HG03139 (cell line): ENCODE results near the gene ETS2.
"Not testable (repeated sequence)": the region's sequence is repeated elsewhere in the genome, so short reads cannot be mapped to it uniquely, and the experiment has no call there.

Source experiments
- ATAC-seq: cut with Tn5 transposase; IDR thresholded peaks from one replicate; pipeline ENCODE4 v1.9.1; 2021; ENCODE audit not compliant: unreplicated experiment

Gene ETS2

DNA sequence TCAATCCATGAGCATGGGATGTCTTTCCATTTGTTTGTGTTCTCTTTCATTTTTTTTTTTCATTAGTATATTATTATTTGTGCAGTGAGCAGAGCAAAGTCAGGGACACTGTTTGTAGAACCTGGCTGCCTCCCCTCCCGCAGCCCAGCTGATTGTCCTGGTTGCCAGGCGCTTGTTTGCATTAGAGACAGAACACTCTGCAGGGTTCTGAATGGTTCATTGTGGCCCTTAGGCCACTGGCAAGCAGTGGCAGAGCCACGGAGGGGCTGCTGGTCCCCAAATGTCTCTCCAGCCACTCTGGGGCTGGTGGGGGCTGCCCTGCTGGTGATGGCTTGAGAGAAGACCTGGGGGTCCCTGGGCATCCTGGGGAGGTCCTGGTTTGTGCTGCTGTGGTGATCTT lies 29.0 kb downstream of the ETS2 start:
- ATAC-seq: no peak

DNA sequence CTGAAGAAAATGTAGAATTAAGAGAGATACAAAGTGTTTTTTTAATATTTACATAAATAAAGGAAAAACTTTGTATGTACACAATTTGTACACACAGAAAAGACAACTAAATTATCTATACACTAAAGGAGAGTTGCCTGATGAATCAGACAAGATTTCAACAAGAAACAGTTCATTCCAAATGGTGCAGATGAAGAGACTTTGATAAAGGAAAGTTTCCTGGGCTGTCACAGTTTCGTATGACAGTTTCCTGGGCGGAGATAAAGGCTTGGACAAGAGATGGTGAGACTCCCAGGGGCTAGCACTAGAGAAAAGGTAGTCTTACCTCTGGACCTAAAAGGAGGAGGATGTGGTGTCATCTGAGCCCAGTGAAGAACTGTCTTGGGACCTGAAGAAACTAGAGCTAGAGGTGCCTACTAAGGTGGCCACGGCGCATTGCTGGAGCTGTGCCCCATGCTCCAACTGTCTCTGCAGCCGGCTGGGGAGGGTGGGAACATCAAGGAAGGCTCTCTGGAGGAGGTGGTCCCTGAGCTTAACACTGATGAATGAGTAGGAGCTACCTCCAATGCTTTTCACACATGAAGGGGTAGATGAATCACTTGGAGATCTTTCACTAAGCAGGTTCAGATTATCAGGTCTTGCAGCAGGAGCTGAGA lies 32.2 kb downstream of the ETS2 start:
- no peak for ATAC-seq

DNA sequence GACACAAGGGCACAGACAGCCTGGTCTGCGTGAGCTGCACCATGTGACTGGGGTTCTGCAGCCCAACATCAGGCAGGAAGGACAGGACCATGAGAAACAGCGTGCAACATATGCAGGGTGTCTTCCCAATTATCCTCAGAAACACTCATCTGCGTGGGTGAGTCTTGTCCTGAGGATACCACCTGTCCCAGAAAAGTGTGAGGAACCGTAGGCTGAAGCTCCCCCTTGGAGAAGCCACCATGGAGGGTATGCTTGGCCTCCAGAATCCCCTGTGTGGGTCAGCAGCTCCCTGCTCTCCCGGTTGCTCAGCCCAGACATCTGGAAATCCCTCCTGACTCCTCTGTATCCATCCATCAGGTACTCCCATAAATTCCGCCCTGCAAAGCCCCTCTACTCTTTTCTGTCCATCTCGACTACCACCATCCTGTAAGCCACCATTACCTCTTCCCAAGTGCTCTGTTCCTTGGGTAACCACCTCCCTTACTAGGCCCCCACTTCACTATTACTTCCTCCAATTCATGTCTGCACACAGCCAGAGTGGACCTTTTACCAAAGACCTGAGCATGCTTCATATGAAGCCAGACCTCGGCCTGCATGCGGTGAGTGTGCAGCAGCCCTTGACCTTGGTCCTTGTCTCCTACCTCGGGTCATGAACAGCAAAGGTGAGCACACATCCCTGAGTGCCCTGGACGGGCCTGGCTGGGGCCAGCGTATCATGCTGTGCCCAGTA lies 33.0 kb downstream of the ETS2 start:
- ATAC-seq: no peak

DNA sequence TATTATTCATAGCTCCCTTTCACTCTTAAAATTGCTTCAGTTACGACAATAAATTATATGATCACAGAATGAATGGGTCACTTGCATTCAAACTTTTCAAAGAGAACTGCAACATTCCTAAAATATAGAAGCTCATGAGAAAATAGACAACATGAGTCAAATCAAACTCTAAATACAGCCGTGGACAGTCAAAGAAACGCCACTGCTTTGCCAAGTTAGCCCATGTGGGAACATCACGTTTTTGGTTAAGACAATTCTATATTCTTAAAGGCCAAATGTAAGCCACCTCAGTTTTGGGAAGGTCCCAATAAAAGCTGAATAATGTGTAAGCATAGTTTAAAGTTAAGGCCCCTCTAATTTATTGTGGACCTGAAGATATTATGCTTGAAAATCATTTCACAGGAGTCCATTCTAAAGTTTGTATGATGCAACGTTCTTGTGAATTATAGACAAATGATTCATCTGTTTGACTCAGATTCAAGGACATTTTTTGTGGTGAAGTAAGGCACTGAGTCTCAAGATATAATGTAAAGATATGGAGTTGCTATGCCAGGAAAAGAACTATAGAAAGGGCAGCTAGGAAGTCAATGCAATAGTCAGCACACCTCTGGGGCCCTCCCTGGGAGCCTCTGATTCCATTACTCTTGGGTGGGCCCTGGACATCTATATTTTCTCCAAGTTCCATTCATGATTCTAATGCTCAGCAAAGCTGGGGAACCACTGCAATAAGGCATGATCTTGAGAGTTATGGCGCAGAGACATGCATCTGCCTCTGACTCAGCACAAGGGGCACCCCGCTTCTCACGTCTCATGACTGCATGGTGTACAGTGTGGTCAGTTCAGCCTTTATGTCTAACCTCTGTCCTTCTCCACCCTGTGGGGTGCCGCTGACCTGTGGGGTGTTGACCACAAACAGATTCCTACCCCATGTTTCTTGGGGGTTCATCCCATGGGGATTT lies 33.9 kb downstream of the ETS2 start:
- ATAC-seq: no peak

DNA sequence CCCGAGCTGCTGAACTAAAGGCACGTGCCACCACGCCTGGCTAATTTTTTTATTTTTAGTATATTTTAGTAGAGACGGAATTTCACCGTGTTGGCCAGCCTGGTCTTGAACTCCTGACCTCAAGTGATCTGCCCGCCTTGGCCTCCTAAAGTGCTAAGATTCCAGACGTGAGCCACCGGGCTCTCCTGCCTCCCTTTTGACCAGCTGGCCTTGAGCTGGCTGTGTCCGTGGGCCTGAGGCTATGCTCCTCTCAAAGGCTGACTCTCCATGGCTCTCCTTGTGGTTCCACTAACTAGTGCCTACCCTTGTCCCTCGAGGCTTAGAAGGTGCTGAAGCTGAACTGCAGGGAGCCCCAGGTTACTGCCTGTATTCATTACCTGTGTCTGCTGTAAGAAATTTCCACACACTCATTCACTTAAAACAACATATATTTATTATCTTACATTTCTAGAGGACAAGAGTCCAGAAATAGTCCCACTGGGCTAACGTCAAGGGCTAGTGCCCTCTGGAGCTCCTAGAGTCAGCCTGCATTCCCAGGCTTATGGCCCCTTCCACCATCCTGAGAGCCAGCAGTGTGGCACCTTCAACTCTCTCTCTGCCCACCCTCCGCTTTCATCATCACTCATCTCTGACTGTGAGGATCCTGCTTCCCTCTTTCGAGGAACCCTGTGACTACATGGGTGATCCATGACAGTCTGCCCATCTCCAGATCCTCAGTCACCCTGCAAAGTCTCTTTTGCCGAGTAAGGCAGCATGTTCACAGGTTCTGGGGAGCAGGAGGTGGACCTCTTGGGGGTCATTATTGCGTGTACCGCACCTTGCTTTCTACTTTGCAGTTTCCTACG lies 34.9 kb downstream of the ETS2 start:
- no peak for ATAC-seq

DNA sequence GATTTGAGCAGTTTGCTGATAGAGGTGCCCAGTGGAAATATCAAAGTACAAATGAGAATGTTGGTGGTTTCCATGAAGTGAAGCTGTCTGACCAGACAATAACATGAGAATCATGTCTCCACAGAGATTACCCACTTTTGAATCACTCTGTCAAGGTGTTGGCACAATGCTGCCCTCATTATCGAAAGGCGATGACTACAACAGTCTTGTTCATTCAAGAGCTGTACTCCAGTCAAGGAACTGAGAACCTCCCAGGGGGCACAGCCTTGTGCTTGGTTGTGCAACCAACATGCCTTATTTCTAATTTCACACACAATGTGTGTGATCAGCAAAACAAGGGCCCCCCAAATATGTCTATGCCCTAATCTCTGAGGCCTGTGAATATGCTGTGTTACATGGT lies 35.7 kb downstream of the ETS2 start:
- no peak for ATAC-seq

DNA sequence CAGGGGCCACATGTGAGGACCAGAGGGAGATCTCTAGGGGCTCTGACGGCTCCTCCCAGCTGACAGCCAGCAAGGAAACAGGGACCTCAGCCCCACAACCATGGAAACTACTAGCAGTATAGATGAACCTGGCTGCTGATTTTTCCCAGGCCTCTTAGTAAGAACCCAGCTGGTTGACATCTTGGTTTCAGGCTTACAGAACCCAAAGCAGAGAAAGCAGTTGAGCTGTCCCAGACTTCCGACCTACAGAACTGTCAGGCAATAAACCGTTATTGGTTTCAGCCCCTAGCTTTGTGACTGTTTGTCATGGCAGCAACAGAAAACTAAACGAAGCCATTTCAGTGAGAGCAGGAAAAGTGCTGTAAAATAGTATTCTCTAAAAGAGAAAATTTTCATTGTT lies 36.4 kb downstream of the ETS2 start:
- no peak for ATAC-seq

DNA sequence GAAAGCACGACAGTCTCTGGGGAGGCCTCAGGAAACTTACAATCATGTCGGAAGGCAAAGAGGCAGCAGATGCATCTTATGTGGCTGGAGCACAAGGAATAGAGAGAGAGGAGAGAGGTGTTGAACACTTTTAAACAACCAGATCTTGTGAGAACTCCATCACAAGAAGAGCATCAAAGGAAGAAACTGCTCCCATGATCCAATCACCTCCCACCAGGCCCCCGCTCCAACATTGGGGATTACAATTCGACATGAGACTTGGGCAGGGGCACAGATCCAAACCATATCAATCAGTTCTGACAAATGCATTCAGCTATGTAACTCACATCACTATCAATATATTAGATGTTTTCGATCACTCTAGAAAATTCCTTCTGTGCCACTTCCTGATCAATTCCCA lies 37.6 kb downstream of the ETS2 start:
- ATAC-seq: no peak

DNA sequence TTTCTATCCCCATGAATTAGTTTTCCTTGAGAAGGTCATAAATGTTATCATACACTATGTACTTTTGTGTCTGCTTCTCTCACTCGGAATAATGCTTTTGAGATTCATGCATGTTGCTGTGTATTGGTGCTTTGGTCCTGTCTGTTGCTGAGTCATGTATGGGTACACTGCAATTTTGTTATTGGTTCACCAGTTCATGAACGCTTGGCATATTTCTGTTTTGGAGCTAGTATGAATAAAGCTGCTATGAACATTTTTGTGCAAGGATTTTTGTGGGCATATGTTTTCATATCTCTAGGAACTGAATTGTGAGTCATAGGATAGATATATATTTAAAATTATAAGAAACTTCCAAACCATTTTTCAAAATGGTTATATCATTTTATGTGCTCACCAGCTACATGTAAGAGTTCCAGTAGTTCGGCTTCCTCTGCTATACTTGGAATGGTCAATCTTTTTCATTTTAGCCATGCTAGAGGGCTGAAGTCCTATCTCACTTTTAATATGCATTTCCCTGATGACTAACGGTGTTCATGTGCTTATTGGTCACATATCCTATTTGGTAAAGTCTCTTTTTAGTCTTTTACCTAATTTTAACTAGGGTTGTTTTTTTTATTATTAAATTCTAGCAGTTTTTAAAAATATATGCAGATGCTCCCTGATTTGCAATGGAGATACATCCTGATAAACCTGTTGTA lies 38.2 kb downstream of the ETS2 start:
- no peak for ATAC-seq

DNA sequence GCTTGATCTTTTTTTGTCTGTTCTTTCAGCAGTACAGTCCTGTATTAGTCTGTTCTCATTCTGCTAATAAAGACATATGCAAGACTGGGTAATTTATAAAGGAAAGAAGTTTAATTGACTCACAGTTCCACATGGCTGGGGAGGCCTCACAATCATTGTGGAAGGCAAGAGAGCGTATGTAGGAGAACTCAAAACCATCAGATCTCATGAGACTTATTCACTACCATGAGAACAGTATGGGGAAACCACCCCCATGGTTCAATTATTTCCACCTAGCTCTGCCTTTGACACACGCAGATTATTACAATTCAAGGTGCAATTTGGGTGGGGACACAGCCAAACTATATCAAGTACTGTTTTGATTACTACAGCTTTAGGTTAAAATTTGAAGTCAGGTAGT lies 39.6 kb downstream of the ETS2 start:
- ATAC-seq: not testable (repeated sequence)

DNA sequence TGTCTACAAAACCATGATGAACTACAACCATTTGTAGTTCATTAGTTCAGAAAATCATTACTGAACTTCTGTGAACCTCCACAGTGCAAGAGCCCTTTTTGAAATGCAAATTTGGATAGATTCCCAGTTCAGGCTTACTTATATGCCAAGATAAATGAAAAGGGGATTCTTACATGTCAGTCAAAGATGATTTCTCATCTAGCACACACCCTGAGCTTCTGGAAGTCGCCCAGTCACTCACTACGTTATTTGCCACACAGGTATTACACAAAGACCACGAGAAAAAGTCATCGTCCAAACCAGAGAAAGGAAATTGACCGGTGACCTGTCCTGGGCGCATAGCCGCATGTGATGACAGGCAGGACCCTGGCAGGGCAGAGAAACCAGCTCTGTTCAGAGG lies 41.8 kb downstream of the ETS2 start:
- no peak for ATAC-seq

DNA sequence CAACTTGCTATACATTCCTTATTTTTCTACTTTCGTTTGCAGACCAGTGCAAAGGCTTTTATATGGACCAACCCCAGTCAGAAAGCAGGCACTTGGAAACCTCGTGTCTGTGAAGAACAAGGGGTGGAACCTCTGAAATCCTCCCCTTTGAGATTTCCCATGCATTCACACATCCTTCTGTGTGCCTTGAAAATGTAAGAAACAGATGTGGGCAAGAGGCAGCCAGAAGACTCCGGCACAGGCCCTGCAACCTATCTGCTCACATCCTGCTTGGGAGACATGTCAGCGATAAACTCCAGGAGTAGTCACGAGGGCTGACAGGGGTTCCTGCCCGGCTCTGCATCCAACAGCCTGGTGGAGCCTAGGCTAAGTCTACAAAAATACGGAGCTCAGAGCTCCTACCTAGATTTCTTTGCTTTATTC lies 42.5 kb downstream of the ETS2 start:
- ATAC-seq: no peak

DNA sequence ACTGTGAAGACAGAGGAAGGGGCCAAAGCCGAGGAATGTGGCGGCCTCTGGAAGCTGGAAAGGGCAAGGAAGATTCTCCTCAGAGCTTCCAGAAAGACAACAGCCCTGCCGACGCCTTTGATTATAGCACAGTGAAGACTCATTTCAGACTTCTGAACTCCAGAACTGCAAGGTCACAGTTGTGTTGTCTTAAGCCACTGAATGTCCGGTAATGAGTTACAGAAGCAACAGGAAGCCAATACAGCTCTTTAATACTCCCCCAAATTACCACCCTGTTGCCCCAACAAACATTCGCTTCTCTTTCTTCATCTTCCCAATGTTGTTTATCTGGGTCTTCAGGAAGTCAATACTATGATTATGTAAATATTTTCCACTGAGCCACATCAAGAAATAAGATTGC lies 44.0 kb downstream of the ETS2 start:
- ATAC-seq: no peak

DNA sequence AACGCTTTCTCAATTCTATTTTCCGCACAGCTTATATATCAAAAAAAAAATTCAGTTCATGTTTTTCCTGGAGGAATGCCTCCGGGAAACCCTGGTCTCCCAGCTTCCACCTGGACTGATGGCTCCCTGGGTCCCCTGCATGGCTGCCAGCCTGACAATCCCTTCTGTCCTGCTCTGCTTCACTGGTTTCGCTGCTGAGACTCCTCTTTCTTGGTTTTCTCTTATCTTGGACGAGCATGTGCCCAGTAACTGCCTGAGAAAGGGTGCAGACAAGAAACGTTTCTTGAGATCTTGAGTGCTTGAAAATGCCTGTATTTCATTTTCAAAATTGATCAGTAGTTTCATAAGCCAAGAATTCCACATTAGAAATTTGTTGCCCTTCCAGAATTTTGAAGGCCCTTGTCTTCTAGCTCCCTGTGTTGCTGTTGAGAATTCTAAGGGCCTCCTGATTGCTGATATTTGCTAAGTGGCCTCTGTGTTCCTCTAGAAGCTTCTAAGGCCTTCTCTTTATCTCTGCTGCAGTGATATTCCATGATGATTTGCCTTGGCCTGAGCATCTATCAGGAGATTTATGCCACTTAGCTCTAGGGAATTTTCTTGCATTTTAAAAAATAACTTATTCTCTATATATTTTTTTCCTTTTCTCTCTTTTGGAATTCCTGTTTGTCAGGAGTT lies 44.7 kb downstream of the ETS2 start:
- no peak for ATAC-seq

DNA sequence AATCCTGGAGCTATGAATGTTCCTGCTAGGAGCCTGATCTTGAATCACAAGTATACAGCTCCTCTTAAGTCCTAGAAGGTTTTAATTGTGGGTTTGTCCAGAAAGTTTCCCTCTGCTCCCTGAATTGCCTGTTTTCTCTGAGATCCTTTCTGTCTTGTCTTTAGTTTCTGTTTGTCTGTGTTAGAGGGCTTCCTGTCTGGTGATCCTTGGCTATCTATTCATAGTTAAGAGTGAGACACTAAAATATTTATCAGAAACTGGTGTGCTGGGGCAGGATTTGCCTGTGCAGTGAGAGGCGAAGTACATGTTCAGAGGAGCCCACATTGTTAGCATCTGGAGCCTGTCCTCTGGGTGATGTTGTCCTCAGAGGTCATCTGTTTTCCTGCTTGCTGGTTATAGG lies 45.4 kb downstream of the ETS2 start:
- ATAC-seq: no peak

DNA sequence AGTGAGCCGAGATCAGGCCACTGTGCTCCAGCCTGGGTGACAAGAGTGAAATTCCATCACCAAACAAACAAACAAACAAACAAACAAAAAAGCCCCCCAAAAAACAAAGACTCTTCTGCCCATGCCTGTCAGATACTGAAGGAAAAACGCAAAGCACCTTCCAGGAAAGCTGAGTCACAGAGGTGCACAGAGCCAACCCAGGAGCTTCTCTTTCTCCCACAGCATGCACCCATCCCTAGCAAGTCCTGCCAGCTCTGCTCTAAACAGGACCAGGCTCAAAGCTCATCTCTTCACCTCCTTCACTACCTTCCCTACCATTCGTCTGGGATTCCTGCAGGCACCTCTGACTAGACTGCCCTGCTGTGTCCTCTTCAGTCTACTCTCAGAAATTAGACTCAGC lies 46.5 kb downstream of the ETS2 start:
- ATAC-seq: no peak

DNA sequence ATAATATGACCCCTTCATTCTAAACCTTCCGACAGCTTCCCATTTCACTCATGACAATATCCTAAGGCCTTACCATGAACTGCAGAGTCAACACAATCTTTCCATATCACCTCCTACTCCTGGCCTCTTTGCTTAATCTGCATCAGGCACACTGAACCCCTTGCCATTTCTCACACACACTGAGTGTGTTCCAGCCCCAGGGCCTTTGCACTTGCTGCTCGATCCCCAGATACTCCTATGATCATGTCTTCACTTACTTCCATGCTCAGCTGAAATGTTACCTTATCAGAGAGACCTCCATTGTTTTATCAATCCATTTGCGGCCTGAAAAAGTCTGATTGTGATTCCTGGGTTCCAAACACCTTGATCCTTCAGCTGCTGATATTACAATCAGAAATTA lies 47.0 kb downstream of the ETS2 start:
- ATAC-seq: no peak

DNA sequence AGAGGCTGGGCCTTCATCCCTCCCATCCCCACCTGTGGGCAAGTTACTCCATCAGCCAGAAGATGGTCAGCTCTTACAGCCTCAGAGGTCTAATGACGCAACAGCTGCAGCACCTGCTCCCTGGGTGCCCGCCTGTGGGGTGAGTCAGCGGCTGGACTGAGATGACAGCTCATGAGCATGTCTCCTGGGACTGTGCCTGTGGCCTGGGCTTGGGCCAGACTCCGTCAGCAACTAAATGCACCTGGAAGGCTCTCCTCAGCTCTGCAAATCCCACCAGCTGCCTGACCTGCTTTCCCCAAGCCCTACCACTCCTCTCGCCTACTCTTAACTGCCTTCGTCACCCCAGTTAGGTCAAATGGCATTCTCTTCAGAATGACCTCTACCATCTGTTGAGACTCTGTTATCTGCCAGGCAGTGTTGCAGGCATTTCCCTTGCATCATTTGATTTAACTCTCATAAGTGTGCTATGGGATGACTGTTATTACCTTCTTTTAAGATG lies 47.7 kb downstream of the ETS2 start:
- ATAC-seq: peak; percentile 70

DNA sequence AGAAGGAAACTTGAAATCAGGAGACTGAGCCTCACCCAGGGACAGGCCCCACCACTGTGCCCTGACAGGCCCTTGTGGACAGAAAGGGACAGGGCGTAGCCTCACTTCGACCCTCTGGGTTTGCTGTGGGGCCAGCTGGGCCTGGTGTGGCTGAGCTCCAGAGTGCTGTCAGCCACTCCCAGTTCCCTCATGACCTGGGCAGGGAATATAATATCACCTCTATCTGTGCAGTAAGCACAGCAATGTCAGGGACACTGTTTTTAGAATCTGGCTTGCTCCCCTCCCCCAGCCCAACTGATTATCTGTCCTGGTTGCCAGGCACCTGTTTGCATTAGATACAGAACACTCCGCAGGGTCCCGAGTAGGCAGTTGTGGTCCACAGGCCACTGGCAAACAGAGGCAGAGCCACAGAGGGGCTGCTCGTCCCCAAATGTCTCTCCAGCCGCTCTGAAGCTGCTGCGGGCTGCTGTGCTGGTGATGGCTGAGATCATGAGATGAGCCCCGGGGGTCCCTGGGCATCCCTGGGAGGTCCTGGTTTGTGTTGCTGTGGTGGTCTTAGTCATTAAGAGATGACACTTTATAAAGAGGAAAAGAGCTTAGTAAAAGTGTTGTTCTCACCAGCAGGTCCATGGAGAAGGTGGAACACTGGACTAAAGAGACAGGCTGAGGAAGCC lies 51.6 kb downstream of the ETS2 start:
- no peak for ATAC-seq
